AG04449 (cell line): ENCODE results near the gene PDZRN4.

ENCODE experiments used
- CTCF ChIA-PET: fragments of 350-600 bp; formaldehyde crosslinking; extraction: SDS; loops from one replicate; lab custom pipeline; 2021; ENCODE audit warnings: antibody characterized with exemption; lab: Yijun Ruan, JAX
- POLR2A ChIA-PET: fragments of 400-600, 350-600 bp; formaldehyde crosslinking; extraction: SDS; loops from one replicate; lab custom pipeline; 2020; ENCODE audit warnings: antibody characterized with exemption, inconsistent platforms; lab: Yijun Ruan, JAX
- DNase-seq: peaks from one replicate; pipeline ENCODE4 v3.0.0-alpha.2; 2010; ENCODE audit warnings: low read depth, low spot score
- H3K4me3 ChIP-seq: 2 replicates; pipeline ENCODE4 v1.5.1; 2011; ENCODE audit warnings: low read depth, mild to moderate bottlenecking, control low read depth, low read length
- CTCF ChIP-seq: IDR thresholded peaks from one replicate; pipeline ENCODE4 v1.5.1; 2011; ENCODE audit warnings: mild to moderate bottlenecking, moderate library complexity, low read length, control low read depth, inconsistent platforms; ENCODE audit not compliant: insufficient read depth; ENCODE audit errors: missing control alignments

PDZRN4 gene

GRCh38 chr12:41476499-41477439 lies 288.6 kb downstream of the PDZRN4 start:
- TF ChIP-seq CTCF, result no peak
- no peak for DNase-seq
- POLR2A ChIA-PET, result no interaction called here
- CTCF ChIA-PET, result no interaction called here
- H3K4me3 ChIP-seq, result no peak overlapping the region

- no peak for DNase-seq
Observed at GRCh38 chr12:41479426-41479825, 291.3 kb downstream of the PDZRN4 start.

GRCh38 chr12:41485203-41485602 lies 297.1 kb downstream of the PDZRN4 start:
- CTCF ChIA-PET, result no interaction called here
- POLR2A ChIA-PET, result no interaction called here
- no peak for TF ChIP-seq CTCF
- H3K4me3 ChIP-seq, result no peak overlapping the region
- no peak for DNase-seq

More at GRCh38 chr12:41479426-41479825, 291.3 kb downstream of the PDZRN4 start:
- ChIA-PET POLR2A (no interaction called here), CTCF (no interaction called here)
- no peak for TF ChIP-seq CTCF
- H3K4me3 ChIP-seq, result no peak overlapping the region

GRCh38 chr12:41486718-41487117 lies 298.6 kb downstream of the PDZRN4 start:
- TF ChIP-seq CTCF, result no peak
- POLR2A ChIA-PET, result no interaction called here
- CTCF ChIA-PET, result no interaction called here
- DNase-seq, result peak; percentile 0
- H3K4me3 ChIP-seq, result no peak overlapping the region

- ChIA-PET CTCF (no interaction called here), POLR2A (no interaction called here)
- H3K4me3 ChIP-seq, result no peak overlapping the region
- no peak for TF ChIP-seq CTCF
- DNase-seq, result no peak
Observed at GRCh38 chr12:41496009-41496408, 307.9 kb downstream of the PDZRN4 start.

GRCh38 chr12:41497409-41497808 lies 309.3 kb downstream of the PDZRN4 start:
- POLR2A ChIA-PET, result no interaction called here
- CTCF ChIA-PET, result no interaction called here
- no peak for DNase-seq

More at GRCh38 chr12:41497409-41497808, 309.3 kb downstream of the PDZRN4 start:
- H3K4me3 ChIP-seq, result no peak overlapping the region
- no peak for TF ChIP-seq CTCF
